Right lobe of liver (tissue), 6 donors: ENCODE data around the gene ZNF697. TPM values are rescaled to one million over a fixed set of nuclear protein-coding genes. Genes with fewer than 3 reads are reported as not detected.
"Not testable (repeated sequence)": the region's sequence is repeated elsewhere in the genome, so short reads cannot be mapped to it uniquely, and the experiment has no call there.

Experiments
- ATAC-seq, 4 donors: fragments of 200-7000 bp; cut with Tn5 transposase; one replicate each; pipeline ENCODE4 v1.9.1; 2020; ENCODE audit warnings: mild to moderate bottlenecking in 4 of 4, moderate library complexity in 4 of 4
- DNase-seq, 3 donors: peaks; one replicate each; pipeline ENCODE4 v3.0.0-alpha.2; 2020
- H3K27ac ChIP-seq, 3 donors: fragments of 200-600 bp; one replicate each; pipeline ENCODE4 v1.8.0; 2022
- H3K27me3 ChIP-seq, 2 donors: fragments of 200-600 bp; one replicate each; pipeline ENCODE4 v1.8.0; 2022
- H3K36me3 ChIP-seq, 4 donors: fragments of 200-600 bp; sonication (generic) in 1 of 4; one replicate each; pipeline versions ENCODE4 v1.5.1 to v1.8.0; 2017 to 2022; ENCODE audit warnings: control low read depth in 1 of 4
- H3K4me1 ChIP-seq, 4 donors: fragments of 200-600 bp; sonication (generic) in 1 of 4; one replicate each; pipeline versions ENCODE4 v1.5.1 to v1.8.0; 2017 to 2022; ENCODE audit warnings: control low read depth in 1 of 4
- H3K4me3 ChIP-seq, 3 donors: fragments of 200-600 bp; one replicate each; pipeline ENCODE4 v1.8.0; 2022
- H3K9me3 ChIP-seq, 4 donors: fragments of 200-600 bp; sonication (generic) in 1 of 4; one replicate each; pipeline versions ENCODE4 v1.5.1 to v1.8.0; 2017 to 2022; ENCODE audit warnings: control low read depth in 1 of 4
- CTCF ChIP-seq, 4 donors: fragments of 200-600 bp in 3 of 4; fragments of 450-650 bp in 1 of 4; IDR thresholded peaks; one replicate each; pipeline versions ENCODE4 v1.5.1 to v1.8.0; 2016 to 2022; ENCODE audit warnings: antibody characterized with exemption in 4 of 4, mild to moderate bottlenecking in 2 of 4
- POLR2A ChIP-seq: fragments of 450-650 bp; IDR thresholded peaks from one replicate; pipeline ENCODE4 v1.6.1; 2017; ENCODE audit warnings: antibody characterized with exemption, mild to moderate bottlenecking
- WGBS: methylation state at CpG from one replicate; pipeline ENCODE4 v1.1.6; 2018; ENCODE audit warnings: low coverage, low lambda C conversion rate; ENCODE audit not compliant: insufficient coverage; ENCODE audit errors: missing lambda C conversion rate; 5-methylcytosine and 5-hydroxymethylcytosine counted together
- intact Hi-C, 2 donors: fragments of 100-400 bp; cut with DNase I; formaldehyde crosslinking; loops; one replicate each; pipeline versions ENCODE4 v1.11.2 to v1.14.1; 2022
- total RNA-seq, 6 experiments: library from RNA; depleted of rRNA in 2 of 6; stranded (reverse); fragments of >200 nt in 2 of 6; fragmentation: NEBNext Ultra II Directional in 3 of 6; extraction: Animal tissue kit (Norgen Biotek cat#: 25700) in 3 of 6; gene quantifications; one replicate each; pipeline versions ENCODE4 v1.1.0 to v1.2.4, GENCODE V29; 2016 to 2023
- donor health status: DM: no; HTN: yes; CAD: no.
- donor health status: DM: no; HTN: no; CAD: no.
- donor health status: DM: no; HTN: no; CAD: no.
- donor health status: DM: no; HTN: yes; CAD: no.
- donor health status: DM: no; HTN: yes; CAD: no.

Gene ZNF697
- total RNA-seq, 6 experiments from 2014 or later, result 2.6 to 6.9 (median 3.4) TPM

GRCh38 chr1:119621705-119622104 lies 26.4 kb downstream of the ZNF697 start:
- intact Hi-C loops, result no loop called here
- H3K9me3 ChIP-seq, result no peaks in the 10 kb centered on the region
- ATAC-seq, result peak in 1 of 4 donors; percentile 26
- H3K36me3 ChIP-seq, result peaks cover 0 to 14% (median 9%) of the 10 kb centered on the region in 4 donors
- DNase-seq, result no peak
- no peak overlapping the region for H3K27ac ChIP-seq
- TF ChIP-seq CTCF (IDR thresholded peaks at IDR 0.05) (no peak), POLR2A (no peak)
- no peaks in the 10 kb centered on the region for H3K4me1 ChIP-seq
- no peaks in the 10 kb centered on the region for H3K27me3 ChIP-seq
- 65% methylated on average over 2 of the region's 4 CpGs for WGBS
- H3K4me3 ChIP-seq, result no peak overlapping the region

GRCh38 chr1:119617751-119618691 lies 30.0 kb downstream of the ZNF697 start:
- Histone ChIP-seq H3K27ac (no peak overlapping the region), H3K4me1 (no peaks in the 10 kb centered on the region), H3K4me3 (no peak overlapping the region), H3K27me3 (no peaks in the 10 kb centered on the region), H3K36me3 (peaks cover 0 to 4% (median 0%) of the 10 kb centered on the region in 4 donors), H3K9me3 (no peaks in the 10 kb centered on the region)
- DNase-seq (no peak), ATAC-seq (no peak)
- no peak for TF ChIP-seq CTCF (IDR thresholded peaks at IDR 0.05)
- 63% methylated on average over 5 of the region's 5 CpGs for WGBS
- intact Hi-C loops, result loop anchor here in 1 of 2 donors (5.0 kb wide), 1 partner anchor 44 kb away; no protein-coding TSS in a partner anchor

- H3K36me3 ChIP-seq, ATAC-seq, H3K27me3 ChIP-seq, H3K9me3 ChIP-seq, H3K4me1 ChIP-seq, H3K27ac ChIP-seq, H3K4me3 ChIP-seq, DNase-seq: not testable (repeated sequence)
- WGBS, result 50% methylated on average over 1 of the region's 1 CpG
- intact Hi-C loops, result loop anchor here in 1 of 2 donors (5.0 kb wide), 1 partner anchor 46 kb away; no protein-coding TSS in a partner anchor
These were observed 31.3 kb downstream of the ZNF697 start for GRCh38 chr1:119616748-119617147.

- not testable (repeated sequence) for DNase-seq, ATAC-seq, H3K27me3 ChIP-seq, H3K4me3 ChIP-seq, H3K9me3 ChIP-seq, H3K4me1 ChIP-seq, H3K36me3 ChIP-seq, H3K27ac ChIP-seq
- intact Hi-C loops, result loop anchor here in 1 of 2 donors (5.0 kb wide), 1 partner anchor 47 kb away; no protein-coding TSS in a partner anchor
- WGBS, result no CpG with 5 or more reads among the region's 7 CpGs
These were observed 33.0 kb downstream of the ZNF697 start for GRCh38 chr1:119615100-119615499.

- Histone ChIP-seq H3K4me3 (no peak overlapping the region), H3K27me3 (no peaks in the 10 kb centered on the region), H3K9me3 (no peaks in the 10 kb centered on the region), H3K4me1 (no peaks in the 10 kb centered on the region), H3K36me3 (no peaks in the 10 kb centered on the region), H3K27ac (no peak overlapping the region)
- TF ChIP-seq CTCF (IDR thresholded peaks at IDR 0.05), result peak; percentile 71 to 90 (median 79)
- no peak for TF ChIP-seq POLR2A
- 51% methylated on average over 9 of the region's 9 CpGs for WGBS
- peak; percentile 77 to 88 (median 79) for DNase-seq
- intact Hi-C loops, result loop anchor here in 1 of 2 donors (5.0 kb wide), 1 partner anchor 48 kb away; no protein-coding TSS in a partner anchor
- peak; percentile 94 to 96 (median 96) for ATAC-seq
These were observed 34.0 kb downstream of the ZNF697 start for GRCh38 chr1:119613769-119614720.
